ENCODE measurements around the gene KAZALD1.

GRCh38 chr10:101031128-101031795 lies 30.5 kb upstream of the KAZALD1 start, which contains the start of the genes PDZD7 and SFXN3:
- TF ChIP-seq, protein P1, sequence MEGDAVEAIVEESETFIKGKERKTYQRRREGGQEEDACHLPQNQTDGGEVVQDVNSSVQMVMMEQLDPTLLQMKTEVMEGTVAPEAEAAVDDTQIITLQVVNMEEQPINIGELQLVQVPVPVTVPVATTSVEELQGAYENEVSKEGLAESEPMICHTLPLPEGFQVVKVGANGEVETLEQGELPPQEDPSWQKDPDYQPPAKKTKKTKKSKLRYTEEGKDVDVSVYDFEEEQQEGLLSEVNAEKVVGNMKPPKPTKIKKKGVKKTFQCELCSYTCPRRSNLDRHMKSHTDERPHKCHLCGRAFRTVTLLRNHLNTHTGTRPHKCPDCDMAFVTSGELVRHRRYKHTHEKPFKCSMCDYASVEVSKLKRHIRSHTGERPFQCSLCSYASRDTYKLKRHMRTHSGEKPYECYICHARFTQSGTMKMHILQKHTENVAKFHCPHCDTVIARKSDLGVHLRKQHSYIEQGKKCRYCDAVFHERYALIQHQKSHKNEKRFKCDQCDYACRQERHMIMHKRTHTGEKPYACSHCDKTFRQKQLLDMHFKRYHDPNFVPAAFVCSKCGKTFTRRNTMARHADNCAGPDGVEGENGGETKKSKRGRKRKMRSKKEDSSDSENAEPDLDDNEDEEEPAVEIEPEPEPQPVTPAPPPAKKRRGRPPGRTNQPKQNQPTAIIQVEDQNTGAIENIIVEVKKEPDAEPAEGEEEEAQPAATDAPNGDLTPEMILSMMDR (IDR thresholded peaks at IDR 0.05): peak in 2 of 5 experiments; percentile 34 to 39
- peak; percentile 85 to 97 for TF ChIP-seq POLR2A (IDR thresholded peaks at IDR 0.05)
- peak in 1 of 2 donors; percentile 97 for TF ChIP-seq EP300 (IDR thresholded peaks at IDR 0.05)
